Keratinocyte (primary cell): ENCODE data around the gene NT5C.

Experiments
- CTCF ChIP-seq, 3 experiments: IDR thresholded peaks in 1 of 3; conservative IDR thresholded peaks in 1 of 3; optimal IDR thresholded peaks in 1 of 3; 2 replicates in 2 of 3; 3 replicates in 1 of 3; pipeline versions ENCODE3 to v1.5.1; 2011; ENCODE audit warnings: low read length in 3 of 3, mild to moderate bottlenecking in 3 of 3, moderate library complexity in 2 of 3, control low read depth in 1 of 3, inconsistent platforms in 1 of 3; ENCODE audit not compliant: insufficient read depth in 2 of 3; ENCODE audit errors: extremely low read depth in 1 of 3
- EZH2 ChIP-seq: IDR thresholded peaks from one replicate; pipeline ENCODE4 v1.6.1; 2012; ENCODE audit warnings: inconsistent platforms, mild to moderate bottlenecking, low read length, moderate library complexity

GRCh38 chr17:75152523-75152921, 21.0 kb upstream of the NT5C start:
- TF ChIP-seq CTCF (optimal IDR thresholded peaks at IDR 0.05 in 1 of 3, IDR thresholded peaks at IDR 0.05 in 1 of 3, conservative IDR thresholded peaks at IDR 0.05 in 1 of 3; ENCODE audit: extremely low read depth in 1 of 3, insufficient read depth in 2 of 3, low read length in 3 of 3) = no peak
- TF ChIP-seq EZH2 = no peak
